Neutrophil (primary cell): Measurements from ENCODE around the gene PLXNB2.

Experiments used
- H3K27ac ChIP-seq: fragments of 200-600 bp; sonication (generic); 2 replicates; pipeline ENCODE4 v1.5.1; 2016; ENCODE audit warnings: mild to moderate bottlenecking, moderate library complexity
- H3K27me3 ChIP-seq: fragments of 200-600 bp; sonication (generic); 2 replicates; pipeline ENCODE4 v1.6.0; 2016; ENCODE audit warnings: mild to moderate bottlenecking
- H3K36me3 ChIP-seq: fragments of 200-600 bp; sonication (generic); 2 replicates; pipeline ENCODE4 v1.5.1; 2017
- H3K4me1 ChIP-seq, 2 experiments: fragments of 200-600 bp in 1 of 2; sonication (generic) in 1 of 2; 1 replicate in 1 of 2; 2 replicates in 1 of 2; pipeline versions ENCODE4 v1.5.1 to v1.6.1; 2013 to 2016; ENCODE audit warnings: low read depth in 1 of 2, low read length in 1 of 2, mild to moderate bottlenecking in 1 of 2, moderate library complexity in 1 of 2; ENCODE audit not compliant: control insufficient read depth in 1 of 2, insufficient read depth in 1 of 2
- H3K4me3 ChIP-seq, 2 experiments: fragments of 200-600 bp in 1 of 2; sonication (generic) in 1 of 2; 1 replicate in 1 of 2; 2 replicates in 1 of 2; pipeline ENCODE4 v1.5.1; 2013 to 2016; ENCODE audit warnings: low read depth in 1 of 2, low read length in 1 of 2, mild to moderate bottlenecking in 1 of 2, moderate library complexity in 1 of 2
- H3K9me3 ChIP-seq: fragments of 200-600 bp; sonication (generic); 2 replicates; pipeline ENCODE4 v1.5.1; 2016
- TF ChIP-seq, protein P1 (sequence below): fragments of 200-600 bp; sonication (generic); IDR thresholded peaks from 2 replicates; pipeline ENCODE4 v1.5.1; 2016; ENCODE audit warnings: antibody characterized with exemption

PLXNB2 gene

GRCh38 chr22:50289151-50289941 is 18.1 kb downstream of the PLXNB2 start:
- no peaks in the 10 kb centered on the region for H3K36me3 ChIP-seq
- no peak overlapping the region for H3K4me3 ChIP-seq
- no peaks in the 10 kb centered on the region for H3K9me3 ChIP-seq
- TF ChIP-seq, protein P1, sequence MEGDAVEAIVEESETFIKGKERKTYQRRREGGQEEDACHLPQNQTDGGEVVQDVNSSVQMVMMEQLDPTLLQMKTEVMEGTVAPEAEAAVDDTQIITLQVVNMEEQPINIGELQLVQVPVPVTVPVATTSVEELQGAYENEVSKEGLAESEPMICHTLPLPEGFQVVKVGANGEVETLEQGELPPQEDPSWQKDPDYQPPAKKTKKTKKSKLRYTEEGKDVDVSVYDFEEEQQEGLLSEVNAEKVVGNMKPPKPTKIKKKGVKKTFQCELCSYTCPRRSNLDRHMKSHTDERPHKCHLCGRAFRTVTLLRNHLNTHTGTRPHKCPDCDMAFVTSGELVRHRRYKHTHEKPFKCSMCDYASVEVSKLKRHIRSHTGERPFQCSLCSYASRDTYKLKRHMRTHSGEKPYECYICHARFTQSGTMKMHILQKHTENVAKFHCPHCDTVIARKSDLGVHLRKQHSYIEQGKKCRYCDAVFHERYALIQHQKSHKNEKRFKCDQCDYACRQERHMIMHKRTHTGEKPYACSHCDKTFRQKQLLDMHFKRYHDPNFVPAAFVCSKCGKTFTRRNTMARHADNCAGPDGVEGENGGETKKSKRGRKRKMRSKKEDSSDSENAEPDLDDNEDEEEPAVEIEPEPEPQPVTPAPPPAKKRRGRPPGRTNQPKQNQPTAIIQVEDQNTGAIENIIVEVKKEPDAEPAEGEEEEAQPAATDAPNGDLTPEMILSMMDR: no peak
- H3K27ac ChIP-seq: no peak overlapping the region
- peaks cover 39% of the 10 kb centered on the region for H3K27me3 ChIP-seq
- H3K4me1 ChIP-seq: no peaks in the 10 kb centered on the region

GRCh38 chr22:50287731-50288130 is 19.7 kb downstream of the PLXNB2 start:
- Histone ChIP-seq H3K9me3 (no peaks in the 10 kb centered on the region), H3K4me1 (no peaks in the 10 kb centered on the region), H3K4me3 (no peak overlapping the region), H3K27ac (no peak overlapping the region), H3K27me3 (peaks cover 23% of the 10 kb centered on the region), H3K36me3 (no peaks in the 10 kb centered on the region)
- TF ChIP-seq, protein P1: no peak

DNA sequence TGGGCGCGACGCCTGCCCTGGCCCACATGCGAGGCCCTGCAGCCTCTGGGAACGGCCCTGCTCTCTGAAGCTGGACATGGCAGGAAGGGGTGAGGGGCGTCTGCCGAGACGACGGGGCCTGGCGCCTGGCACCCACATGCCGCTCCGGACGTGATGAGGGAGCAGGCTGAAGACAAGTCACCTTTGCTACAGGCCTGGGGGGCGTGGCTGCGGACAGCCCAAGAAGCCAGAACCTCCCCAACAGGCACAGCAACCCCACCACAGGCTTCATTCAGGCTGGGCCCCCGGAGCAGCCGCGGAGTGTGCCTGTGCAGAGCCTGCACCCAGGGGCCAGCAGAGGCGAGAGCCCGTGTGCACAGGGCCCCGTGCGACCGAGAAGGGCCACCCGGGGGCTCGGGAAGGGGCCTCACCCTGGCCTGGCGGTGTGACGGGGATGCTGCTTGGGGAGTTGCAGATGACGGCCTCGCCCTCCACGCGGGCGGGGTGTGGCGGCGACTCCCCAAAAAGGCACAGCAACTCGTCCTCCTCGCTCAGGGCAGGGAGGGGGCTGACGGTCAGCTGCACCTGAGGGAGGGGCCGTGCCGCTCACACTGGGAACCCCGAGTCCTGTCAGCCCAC is 20.6 kb downstream of the PLXNB2 start:
- Histone ChIP-seq H3K4me3 (no peak overlapping the region), H3K27ac (no peak overlapping the region), H3K9me3 (no peaks in the 10 kb centered on the region), H3K36me3 (no peaks in the 10 kb centered on the region), H3K27me3 (peaks cover 14% of the 10 kb centered on the region), H3K4me1 (no peaks in the 10 kb centered on the region)
- TF ChIP-seq, protein P1: no peak

DNA sequence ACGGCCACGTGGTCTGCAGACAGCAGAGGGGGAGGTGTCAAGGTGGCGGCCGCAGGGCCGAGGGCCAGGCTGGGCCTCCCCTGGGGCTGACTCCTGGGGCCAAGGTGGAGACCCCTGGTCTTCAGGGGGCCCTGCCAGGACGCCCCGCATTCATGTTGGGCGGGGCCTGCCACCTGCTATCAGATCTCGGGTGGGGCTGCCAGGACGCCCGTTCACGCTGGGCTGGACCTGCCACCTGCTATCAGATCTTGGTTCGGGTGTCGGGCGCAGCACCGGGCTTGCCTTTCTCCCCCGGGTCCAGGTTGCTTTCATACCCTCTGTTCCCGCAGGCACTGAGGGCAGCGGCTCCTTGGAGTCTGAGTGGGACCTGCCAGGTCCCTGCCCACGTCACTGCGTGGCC is 21.2 kb downstream of the PLXNB2 start:
- Histone ChIP-seq H3K4me1 (no peaks in the 10 kb centered on the region), H3K9me3 (no peaks in the 10 kb centered on the region), H3K4me3 (no peak overlapping the region), H3K27me3 (peaks cover 9% of the 10 kb centered on the region), H3K36me3 (no peaks in the 10 kb centered on the region), H3K27ac (no peak overlapping the region)
- TF ChIP-seq, protein P1: no peak

DNA sequence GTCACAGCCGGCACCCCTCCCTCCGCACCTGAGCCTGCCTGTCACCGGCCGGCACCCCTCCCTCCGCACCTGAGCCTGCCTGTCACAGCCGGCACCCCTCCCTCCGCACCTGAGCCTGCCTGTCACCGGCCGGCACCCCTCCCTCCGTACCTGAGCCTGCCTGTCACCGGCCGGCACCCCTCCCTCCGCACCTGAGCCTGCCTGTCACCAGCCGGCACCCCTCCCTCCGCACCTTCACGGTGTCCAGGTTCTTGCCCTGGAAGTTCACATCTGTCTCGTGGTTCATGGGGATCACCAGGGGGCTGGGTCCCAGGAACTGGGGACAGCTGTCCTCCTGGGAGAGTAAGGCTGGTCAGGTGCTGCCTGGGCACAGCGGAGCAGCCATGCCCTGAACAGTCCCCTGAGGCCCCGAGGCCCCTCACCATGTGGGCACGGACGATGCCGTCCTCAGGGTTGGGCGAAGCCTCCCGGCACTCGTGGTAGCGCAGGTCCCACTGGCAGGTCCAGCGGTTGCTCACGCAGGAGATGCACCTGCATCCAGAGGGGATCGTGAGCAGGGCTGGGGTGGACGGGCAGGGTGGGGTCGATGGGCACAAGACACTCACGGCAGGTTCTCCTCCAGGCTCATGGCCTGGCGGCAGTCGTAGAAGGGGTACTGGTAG is 21.7 kb downstream of the PLXNB2 start:
- Histone ChIP-seq H3K36me3 (no peaks in the 10 kb centered on the region), H3K27ac (no peak overlapping the region), H3K27me3 (peaks cover 3% of the 10 kb centered on the region), H3K4me1 (no peaks in the 10 kb centered on the region), H3K4me3 (no peak overlapping the region), H3K9me3 (no peaks in the 10 kb centered on the region)
- TF ChIP-seq, protein P1: no peak
